Caco-2 (cell line): ENCODE measurements around the gene GDF10. TPM values are rescaled to one million over a fixed set of nuclear protein-coding genes. Genes with fewer than 3 reads are reported as not detected.

Experiments used
- BruUV-seq: library from RNA; stranded (reverse); fragments of 400-500 nt; replicated peaks from 2 replicates; lab custom pipeline; 2021; lab: Mats Ljungman, UMichigan
- CTCF ChIA-PET: fragments of 300-600 bp; sonication (Branson Sonifier 250); formaldehyde crosslinking; loops from one replicate; lab custom pipeline; 2022; ENCODE audit warnings: antibody characterized with exemption; lab: Charles Lee
- POLR2A ChIA-PET: fragments of 300-600 bp; sonication (Branson Sonifier 250); formaldehyde crosslinking; loops from one replicate; lab custom pipeline; 2022; ENCODE audit warnings: antibody characterized with exemption; lab: Charles Lee
- DNase-seq, 2 experiments: peaks; one replicate each; pipeline versions ENCODE4 v3.0.0 to v3.0.0-alpha.2; 2020 to 2022
- H3K27me3 ChIP-seq: replicated peaks from 2 replicates; pipeline ENCODE4 v1.6.0; 2011; ENCODE audit warnings: low read length; ENCODE audit not compliant: control insufficient read depth, insufficient read depth
- H3K36me3 ChIP-seq: 2 replicates; pipeline ENCODE4 v1.5.1; 2011; ENCODE audit warnings: low read length; ENCODE audit not compliant: control insufficient read depth, insufficient read depth
- H3K4me1 ChIP-seq: fragments of 250-450 bp; sonication (Bioruptor Pico); 2 replicates; pipeline ENCODE4 v1.5.1; 2020; ENCODE audit warnings: mild to moderate bottlenecking
- H3K4me3 ChIP-seq: 2 replicates; pipeline ENCODE4 v1.5.1; 2011; ENCODE audit warnings: low read depth, mild to moderate bottlenecking, control low read depth, low read length
- H3K9me3 ChIP-seq: fragments of 250-450 bp; sonication (Bioruptor Pico); 2 replicates; pipeline ENCODE4 v1.5.1; 2020; ENCODE audit warnings: mild to moderate bottlenecking, moderate library complexity
- H3K27ac Mint-ChIP-seq: one replicate; pipeline ENCODE4 v1.8.0; 2022; ENCODE audit warnings: mixed read lengths; ENCODE audit not compliant: unreplicated experiment
- H3K27me3 Mint-ChIP-seq: one replicate; pipeline ENCODE4 v1.8.0; 2022; ENCODE audit warnings: mixed read lengths; ENCODE audit not compliant: insufficient read depth, unreplicated experiment
- H3K36me3 Mint-ChIP-seq: one replicate; pipeline ENCODE4 v1.8.0; 2022; ENCODE audit warnings: mild to moderate bottlenecking, mixed read lengths; ENCODE audit not compliant: insufficient read depth, unreplicated experiment
- H3K4me1 Mint-ChIP-seq: one replicate; pipeline ENCODE4 v1.8.0; 2022; ENCODE audit warnings: low read depth, mixed read lengths; ENCODE audit not compliant: unreplicated experiment
- H3K4me3 Mint-ChIP-seq: one replicate; pipeline ENCODE4 v1.8.0; 2022; ENCODE audit warnings: mild to moderate bottlenecking, moderate library complexity, mixed read lengths; ENCODE audit not compliant: unreplicated experiment
- H3K9me3 Mint-ChIP-seq: one replicate; pipeline ENCODE4 v1.8.0; 2022; ENCODE audit warnings: mixed read lengths; ENCODE audit not compliant: unreplicated experiment
- CTCF ChIP-seq, 2 experiments: fragments of 200-600 bp in 1 of 2; IDR thresholded peaks; 1 replicate in 1 of 2; 2 replicates in 1 of 2; pipeline versions ENCODE4 v1.5.1 to v1.8.0; 2011 to 2022; ENCODE audit warnings: antibody characterized with exemption in 1 of 2, control low read depth in 1 of 2, inconsistent platforms in 1 of 2, low read depth in 1 of 2, low read length in 1 of 2, mild to moderate bottlenecking in 1 of 2, moderate library complexity in 1 of 2; ENCODE audit not compliant: insufficient read depth in 1 of 2, severe bottlenecking in 1 of 2, unreplicated experiment in 1 of 2
- intact Hi-C: fragments of 100-400 bp; cut with micrococcal nuclease; formaldehyde crosslinking; loops from one replicate; pipeline ENCODE4 v1.10.0; 2022; ENCODE audit not compliant: unreplicated experiment
- total RNA-seq: library from RNA; stranded (reverse); gene quantifications from 2 replicates; pipeline ENCODE4 v1.2.3, GENCODE V29; 2022

Gene GDF10
- total RNA-seq, 1 experiment from 2014 or later: not detected

GRCh38 chr10:47282657-47283018 is 17.4 kb upstream of the GDF10 start:
- CTCF ChIA-PET: interaction anchor here (0.7 kb wide), 1 partner anchor 1626 kb away, joined by 3 read pairs; no protein-coding TSS in a partner anchor
- H3K36me3 Mint-ChIP-seq: no peaks in the 10 kb centered on the region
- no TSS peak for BruUV-seq
- Histone ChIP-seq H3K4me1 (no peaks in the 10 kb centered on the region), H3K4me3 (no peak overlapping the region), H3K27me3 (no peaks in the 10 kb centered on the region), H3K9me3 (no peaks in the 10 kb centered on the region), H3K36me3 (no peaks in the 10 kb centered on the region)
- H3K9me3 Mint-ChIP-seq: no peaks in the 10 kb centered on the region
- no peak for TF ChIP-seq CTCF (IDR thresholded peaks at IDR 0.05; ENCODE audit: insufficient read depth in 1 of 2, low read depth in 1 of 2, low read length in 1 of 2, severe bottlenecking in 1 of 2, unreplicated experiment in 1 of 2)
- peaks cover 27% of the 10 kb centered on the region for H3K27me3 Mint-ChIP-seq
- intact Hi-C loops: no loop called here
- H3K4me3 Mint-ChIP-seq: no peak overlapping the region
- POLR2A ChIA-PET: no interaction called here
- H3K27ac Mint-ChIP-seq: no peak overlapping the region
- H3K4me1 Mint-ChIP-seq: no peaks in the 10 kb centered on the region
- no peak for DNase-seq

DNA sequence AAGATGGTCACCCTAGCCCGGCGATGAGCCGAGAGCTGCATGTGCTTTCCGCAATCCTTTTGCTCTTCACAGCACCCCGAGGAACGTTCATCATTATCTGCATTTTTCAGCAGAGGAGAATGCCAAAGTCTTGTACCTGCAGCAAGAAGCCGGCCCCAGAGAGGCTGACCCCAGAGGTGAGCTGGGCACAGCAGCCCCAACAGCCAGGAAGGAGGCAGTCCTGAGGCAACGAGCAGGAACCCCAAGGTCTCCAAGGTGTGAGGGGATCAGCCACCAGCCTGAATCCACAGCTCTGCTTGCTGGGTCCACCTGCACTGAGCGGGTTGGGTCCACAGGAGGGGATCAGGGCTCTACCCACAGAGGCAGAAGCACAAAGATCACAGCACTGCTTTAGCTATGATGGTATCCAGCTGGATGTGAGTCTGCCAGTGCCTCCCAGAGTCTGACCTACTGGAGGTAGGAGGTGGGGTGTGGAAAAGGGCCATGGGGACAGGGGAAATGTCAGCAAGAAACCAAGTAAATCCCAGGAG is 16.8 kb upstream of the GDF10 start:
- no TSS peak for BruUV-seq
- intact Hi-C loops: no loop called here
- no peaks in the 10 kb centered on the region for H3K36me3 ChIP-seq
- no peaks in the 10 kb centered on the region for H3K9me3 Mint-ChIP-seq
- CTCF ChIA-PET: interaction anchor here (0.7 kb wide), 1 partner anchor 1626 kb away, joined by 3 read pairs; no protein-coding TSS in a partner anchor
- no peaks in the 10 kb centered on the region for H3K4me1 ChIP-seq
- H3K4me3 Mint-ChIP-seq: no peak overlapping the region
- no peaks in the 10 kb centered on the region for H3K9me3 ChIP-seq
- H3K4me3 ChIP-seq: no peak overlapping the region
- H3K27me3 ChIP-seq: no peaks in the 10 kb centered on the region
- no peaks in the 10 kb centered on the region for H3K36me3 Mint-ChIP-seq
- DNase-seq: no peak
- H3K27me3 Mint-ChIP-seq: peaks cover 27% of the 10 kb centered on the region
- POLR2A ChIA-PET: no interaction called here
- H3K4me1 Mint-ChIP-seq: no peaks in the 10 kb centered on the region
- no peak for TF ChIP-seq CTCF (IDR thresholded peaks at IDR 0.05; ENCODE audit: insufficient read depth in 1 of 2, low read depth in 1 of 2, low read length in 1 of 2, severe bottlenecking in 1 of 2, unreplicated experiment in 1 of 2)
- no peak overlapping the region for H3K27ac Mint-ChIP-seq

GRCh38 chr10:47283848-47284247 is 16.1 kb upstream of the GDF10 start:
- Mint-ChIP-seq H3K4me3 (no peak overlapping the region), H3K27ac (no peak overlapping the region), H3K9me3 (no peaks in the 10 kb centered on the region), H3K27me3 (peaks cover 31% of the 10 kb centered on the region), H3K4me1 (no peaks in the 10 kb centered on the region), H3K36me3 (no peaks in the 10 kb centered on the region)
- Histone ChIP-seq H3K36me3 (no peaks in the 10 kb centered on the region), H3K4me1 (no peaks in the 10 kb centered on the region), H3K4me3 (no peak overlapping the region), H3K9me3 (no peaks in the 10 kb centered on the region), H3K27me3 (no peaks in the 10 kb centered on the region)
- no peak for DNase-seq
- CTCF ChIA-PET: no interaction called here
- POLR2A ChIA-PET: no interaction called here
- intact Hi-C loops: no loop called here
- no TSS peak for BruUV-seq
- TF ChIP-seq CTCF (IDR thresholded peaks at IDR 0.05; ENCODE audit: insufficient read depth in 1 of 2, low read depth in 1 of 2, low read length in 1 of 2, severe bottlenecking in 1 of 2, unreplicated experiment in 1 of 2): no peak
